NT2/D1 (cell line): ENCODE measurements around the gene HLA-DPB1.

Experiments used
- YY1 ChIP-seq: IDR thresholded peaks from 2 replicates; pipeline ENCODE4 v1.6.1; 2011; ENCODE audit not compliant: insufficient read length, insufficient read depth
- ZNF274 ChIP-seq: IDR thresholded peaks from 2 replicates; pipeline ENCODE4 v1.6.1; 2011; ENCODE audit warnings: mild to moderate bottlenecking, low read depth, low read length

GRCh38 chr6:33072508-33073100, 3.2 kb upstream of the HLA-DPB1 start:
- TF ChIP-seq ZNF274 (no peak), YY1 (no peak)
